ENCODE results near the gene XRCC3.

GRCh38 chr14:103734081-103734888, 19.0 kb upstream of the XRCC3 start:
- no peak for TF ChIP-seq CTCF (IDR thresholded peaks at IDR 0.05)
- no peak for TF ChIP-seq POLR2A (IDR thresholded peaks at IDR 0.05)
- no peak for TF ChIP-seq POLR2AphosphoS5 (IDR thresholded peaks at IDR 0.05)
- TF ChIP-seq EP300 (IDR thresholded peaks at IDR 0.05; ENCODE audit: low read depth): no peak

Data from transverse colon (tissue), 4 donors.